ENCODE measurements around the gene PARD3B.

Gene PARD3B

DNA sequence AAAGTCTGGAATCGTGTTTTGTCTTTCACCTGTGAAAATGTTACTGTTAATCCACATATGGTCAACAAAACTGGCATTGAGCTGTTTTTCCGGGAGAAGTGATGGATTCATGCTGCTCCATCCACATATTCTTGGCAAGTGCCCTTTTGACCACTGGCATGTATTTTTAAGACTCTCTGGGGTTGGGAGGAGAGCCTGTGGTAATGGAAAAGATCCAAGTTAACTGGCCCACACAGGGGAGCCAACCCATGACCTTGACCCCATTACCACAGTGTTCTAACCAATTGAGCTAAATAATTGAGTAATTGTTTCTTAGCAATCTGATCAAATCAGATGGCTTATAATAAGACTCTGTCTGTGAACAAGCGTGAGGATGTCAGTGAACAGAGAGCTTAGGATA lies 840.8 kb downstream of the PARD3B start:
- H3K4me3 ChIP-seq (replicated peaks; ENCODE audit: low read depth, low read length): no peak overlapping the region
- DNase-seq (ENCODE audit: low read depth): peak; percentile 29
- TF ChIP-seq, protein P1, sequence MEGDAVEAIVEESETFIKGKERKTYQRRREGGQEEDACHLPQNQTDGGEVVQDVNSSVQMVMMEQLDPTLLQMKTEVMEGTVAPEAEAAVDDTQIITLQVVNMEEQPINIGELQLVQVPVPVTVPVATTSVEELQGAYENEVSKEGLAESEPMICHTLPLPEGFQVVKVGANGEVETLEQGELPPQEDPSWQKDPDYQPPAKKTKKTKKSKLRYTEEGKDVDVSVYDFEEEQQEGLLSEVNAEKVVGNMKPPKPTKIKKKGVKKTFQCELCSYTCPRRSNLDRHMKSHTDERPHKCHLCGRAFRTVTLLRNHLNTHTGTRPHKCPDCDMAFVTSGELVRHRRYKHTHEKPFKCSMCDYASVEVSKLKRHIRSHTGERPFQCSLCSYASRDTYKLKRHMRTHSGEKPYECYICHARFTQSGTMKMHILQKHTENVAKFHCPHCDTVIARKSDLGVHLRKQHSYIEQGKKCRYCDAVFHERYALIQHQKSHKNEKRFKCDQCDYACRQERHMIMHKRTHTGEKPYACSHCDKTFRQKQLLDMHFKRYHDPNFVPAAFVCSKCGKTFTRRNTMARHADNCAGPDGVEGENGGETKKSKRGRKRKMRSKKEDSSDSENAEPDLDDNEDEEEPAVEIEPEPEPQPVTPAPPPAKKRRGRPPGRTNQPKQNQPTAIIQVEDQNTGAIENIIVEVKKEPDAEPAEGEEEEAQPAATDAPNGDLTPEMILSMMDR (IDR thresholded peaks at IDR 0.05; ENCODE audit: low read length, missing control alignments): no peak

DNA sequence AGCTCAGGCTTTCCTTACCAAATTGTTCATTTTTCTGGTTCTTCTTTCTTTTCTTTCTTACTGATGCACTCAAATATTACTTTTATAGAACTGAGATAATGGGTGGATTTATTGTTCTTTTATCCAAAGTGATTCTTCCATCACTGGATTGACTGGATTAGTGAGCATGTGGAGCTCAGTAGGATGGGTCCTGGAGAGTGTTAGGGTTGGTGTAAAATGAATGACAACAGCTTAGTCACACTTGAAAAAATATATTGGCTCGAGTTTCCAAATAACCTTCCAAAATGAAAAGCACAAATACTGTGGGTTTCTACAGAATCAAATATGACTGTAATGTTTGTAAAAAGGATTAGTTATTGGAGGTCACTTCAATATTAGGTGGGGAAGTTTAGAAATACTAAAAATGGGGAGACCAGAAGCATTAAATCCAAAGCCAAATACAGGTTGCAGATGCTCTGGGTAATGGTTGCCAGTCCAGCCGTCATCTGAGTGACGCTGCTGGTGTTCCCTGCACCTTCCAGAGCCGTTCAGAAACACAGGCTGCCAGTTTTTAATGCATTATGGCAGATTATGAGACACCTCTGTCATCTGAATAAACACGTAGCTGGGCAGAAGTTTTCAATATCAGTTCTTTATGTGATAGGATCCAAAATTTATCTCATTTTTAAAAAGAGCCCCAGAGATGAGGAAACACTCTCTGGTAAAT lies 842.2 kb downstream of the PARD3B start:
- TF ChIP-seq, protein P1 (IDR thresholded peaks at IDR 0.05; ENCODE audit: low read length, missing control alignments): no peak
- H3K4me3 ChIP-seq (replicated peaks; ENCODE audit: low read depth, low read length): no peak overlapping the region
- no peak for DNase-seq (ENCODE audit: low read depth)

DNA sequence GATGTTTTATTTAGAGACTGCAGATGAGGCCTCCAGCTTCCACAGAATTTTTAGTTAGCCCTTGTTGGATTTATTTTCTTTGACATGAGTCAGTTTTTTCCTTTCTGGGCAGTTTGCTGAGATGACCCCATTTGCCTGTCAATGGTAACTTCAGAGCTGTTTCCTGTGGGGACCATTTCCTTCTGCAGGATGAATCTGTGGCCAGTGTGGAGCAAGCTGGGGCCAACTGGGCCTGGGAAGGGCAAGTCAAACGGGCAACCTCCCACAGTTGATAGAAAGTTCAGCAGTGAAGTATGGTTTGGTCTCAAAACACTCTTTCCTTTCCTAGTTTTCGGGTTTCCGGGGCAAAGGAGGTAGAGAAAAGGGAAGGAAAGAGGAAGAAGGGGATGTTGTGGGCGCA lies 845.6 kb downstream of the PARD3B start:
- DNase-seq (ENCODE audit: low read depth): no peak
- no peak overlapping the region for H3K4me3 ChIP-seq (replicated peaks; ENCODE audit: low read depth, low read length)
- TF ChIP-seq, protein P1 (IDR thresholded peaks at IDR 0.05; ENCODE audit: low read length, missing control alignments): no peak

DNA sequence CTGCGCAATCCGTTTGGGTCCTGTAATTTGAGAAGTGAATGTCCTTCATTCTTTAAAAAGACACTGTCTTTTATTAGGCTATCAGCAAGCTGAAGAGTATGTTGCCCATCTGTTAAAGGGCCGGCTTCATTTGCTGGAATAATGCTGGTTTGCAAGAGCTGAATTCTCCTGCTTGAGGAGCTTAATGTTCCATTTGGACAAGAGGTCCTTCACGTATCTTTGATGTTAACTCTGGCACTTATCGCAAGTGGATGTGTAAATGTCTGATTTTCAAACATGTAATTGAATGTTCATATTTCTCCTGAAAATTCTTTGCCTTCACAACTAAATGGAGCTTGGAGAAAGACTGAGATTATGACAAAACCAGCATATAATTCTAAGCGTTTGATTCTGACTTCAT lies 856.2 kb downstream of the PARD3B start:
- TF ChIP-seq, protein P1 (IDR thresholded peaks at IDR 0.05; ENCODE audit: low read length, missing control alignments): no peak
- DNase-seq (ENCODE audit: low read depth): no peak
- no peak overlapping the region for H3K4me3 ChIP-seq (replicated peaks; ENCODE audit: low read depth, low read length)

DNA sequence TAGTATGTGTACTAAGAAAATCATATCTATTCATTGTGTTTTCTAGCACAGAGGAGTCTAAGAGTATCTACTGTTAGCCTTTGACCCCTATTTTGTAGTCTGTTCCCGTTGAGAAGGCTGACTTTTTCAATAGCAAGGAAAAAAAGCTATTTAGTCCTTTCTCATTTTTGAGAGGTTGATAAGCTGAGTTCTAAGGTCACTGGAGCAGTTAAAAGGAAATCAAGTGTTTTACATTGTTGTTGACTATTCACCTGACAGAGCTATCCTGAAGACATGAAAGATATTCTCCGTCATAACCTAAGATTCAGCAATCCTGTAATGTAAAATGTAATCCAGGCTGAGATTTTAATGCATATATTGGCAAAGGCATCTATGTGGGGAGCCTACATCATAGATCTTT lies 856.7 kb downstream of the PARD3B start:
- TF ChIP-seq, protein P1 (IDR thresholded peaks at IDR 0.05; ENCODE audit: low read length, missing control alignments): no peak
- no peak overlapping the region for H3K4me3 ChIP-seq (replicated peaks; ENCODE audit: low read depth, low read length)
- DNase-seq (ENCODE audit: low read depth): no peak

DNA sequence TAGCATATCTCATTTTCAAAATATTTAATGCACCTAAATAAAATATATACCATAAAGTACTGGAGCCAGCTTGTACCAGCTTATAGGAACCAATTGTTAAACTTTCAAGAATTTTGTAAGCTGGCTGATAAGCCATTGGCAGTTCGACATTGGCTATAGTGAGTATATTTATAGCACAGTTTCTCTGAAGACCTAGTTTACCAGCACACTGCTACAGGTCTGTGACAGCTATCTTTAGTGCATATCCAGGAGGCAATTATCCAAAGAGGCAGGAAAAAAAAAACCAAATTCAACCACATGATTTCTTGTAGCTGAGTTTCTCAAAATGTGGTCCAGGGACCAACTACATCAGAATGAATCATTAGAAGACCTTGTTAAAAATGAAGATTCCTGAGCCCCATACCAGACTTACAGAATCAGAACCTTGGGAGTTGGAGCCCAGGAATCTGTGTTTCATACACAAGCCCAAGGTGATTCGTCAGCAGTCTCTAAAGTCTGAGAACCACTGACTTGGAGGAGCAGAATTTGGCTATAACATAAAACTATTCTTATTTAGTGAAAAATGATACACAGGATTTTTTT lies 858.1 kb downstream of the PARD3B start:
- DNase-seq (ENCODE audit: low read depth): peak; percentile 24
- TF ChIP-seq, protein P1 (IDR thresholded peaks at IDR 0.05; ENCODE audit: low read length, missing control alignments): no peak

DNA sequence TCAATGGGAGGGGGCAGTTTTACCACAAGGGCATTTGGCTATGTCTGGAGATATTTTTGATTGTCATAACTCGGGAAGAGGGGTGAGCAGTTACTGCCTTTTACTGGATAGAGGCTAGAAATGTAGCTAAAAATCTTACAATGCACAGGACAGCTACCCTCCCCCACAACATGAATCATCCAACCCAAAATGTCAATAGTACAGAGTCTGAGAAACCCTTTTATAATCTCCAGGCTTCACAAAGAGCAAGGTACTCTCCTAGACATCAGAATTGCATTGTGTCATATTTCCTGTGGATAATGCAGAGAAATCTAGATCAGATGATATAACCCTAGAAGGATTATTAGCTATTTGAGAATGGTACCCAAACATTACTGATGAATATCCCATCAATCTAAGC lies 859.9 kb downstream of the PARD3B start:
- no peak overlapping the region for H3K4me3 ChIP-seq (replicated peaks; ENCODE audit: low read depth, low read length)
- TF ChIP-seq, protein P1 (IDR thresholded peaks at IDR 0.05; ENCODE audit: low read length, missing control alignments): no peak
- DNase-seq (ENCODE audit: low read depth): peak; percentile 55

More for the DNA sequence above, 858.1 kb downstream of the PARD3B start:
- H3K4me3 ChIP-seq (replicated peaks; ENCODE audit: low read depth, low read length): no peak overlapping the region

Data from fibroblast of pulmonary artery (primary cell).